IMR-90 (cell line): ENCODE data around the gene TMEM158.

ENCODE experiments used
- POLR2A ChIP-seq: IDR thresholded peaks from 2 replicates; pipeline ENCODE4 v1.6.1; 2012; ENCODE audit warnings: mild to moderate bottlenecking, low read depth, low read length
- RFX5 ChIP-seq: IDR thresholded peaks from 2 replicates; pipeline ENCODE4 v1.8.0; 2012; ENCODE audit warnings: low read depth, mild to moderate bottlenecking, low read length, moderate library complexity
- TF ChIP-seq, protein P1 (sequence below): conservative IDR thresholded peaks from 2 replicates; pipeline ENCODE4 v1.5.1; 2012; ENCODE audit warnings: mild to moderate bottlenecking, low read depth, low read length, improper control_type of control experiment
- TF ChIP-seq, protein P2 (sequence below): fragments of 150-350 bp; IDR thresholded peaks from 2 replicates; pipeline ENCODE4 v1.6.1; 2016; ENCODE audit warnings: low read depth, mild to moderate bottlenecking, low read length, moderate library complexity, borderline replicate concordance

DNA sequence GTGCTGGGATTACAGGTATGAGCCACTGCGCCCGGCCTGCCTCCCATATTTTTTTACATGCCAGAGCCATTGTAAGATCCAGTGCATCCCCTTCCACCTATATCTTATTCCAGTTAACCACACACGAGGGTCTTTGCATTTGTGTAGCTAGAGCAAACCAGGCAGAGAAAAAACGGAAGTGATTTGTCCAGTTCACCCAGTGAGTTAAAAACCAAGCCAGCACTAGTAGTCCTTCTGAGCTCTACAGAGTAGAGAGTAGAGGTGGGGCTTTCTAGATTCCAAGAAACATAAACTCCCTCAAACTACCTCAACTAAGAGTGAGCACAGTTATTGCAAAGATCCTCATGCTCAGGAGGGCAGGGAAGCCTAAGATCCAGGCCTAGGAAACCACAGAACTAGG, 34.7 kb downstream of the TMEM158 start:
- TF ChIP-seq, protein P1, sequence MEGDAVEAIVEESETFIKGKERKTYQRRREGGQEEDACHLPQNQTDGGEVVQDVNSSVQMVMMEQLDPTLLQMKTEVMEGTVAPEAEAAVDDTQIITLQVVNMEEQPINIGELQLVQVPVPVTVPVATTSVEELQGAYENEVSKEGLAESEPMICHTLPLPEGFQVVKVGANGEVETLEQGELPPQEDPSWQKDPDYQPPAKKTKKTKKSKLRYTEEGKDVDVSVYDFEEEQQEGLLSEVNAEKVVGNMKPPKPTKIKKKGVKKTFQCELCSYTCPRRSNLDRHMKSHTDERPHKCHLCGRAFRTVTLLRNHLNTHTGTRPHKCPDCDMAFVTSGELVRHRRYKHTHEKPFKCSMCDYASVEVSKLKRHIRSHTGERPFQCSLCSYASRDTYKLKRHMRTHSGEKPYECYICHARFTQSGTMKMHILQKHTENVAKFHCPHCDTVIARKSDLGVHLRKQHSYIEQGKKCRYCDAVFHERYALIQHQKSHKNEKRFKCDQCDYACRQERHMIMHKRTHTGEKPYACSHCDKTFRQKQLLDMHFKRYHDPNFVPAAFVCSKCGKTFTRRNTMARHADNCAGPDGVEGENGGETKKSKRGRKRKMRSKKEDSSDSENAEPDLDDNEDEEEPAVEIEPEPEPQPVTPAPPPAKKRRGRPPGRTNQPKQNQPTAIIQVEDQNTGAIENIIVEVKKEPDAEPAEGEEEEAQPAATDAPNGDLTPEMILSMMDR, result no peak
- TF ChIP-seq RFX5 (no peak), POLR2A (no peak)
- TF ChIP-seq, protein P2, sequence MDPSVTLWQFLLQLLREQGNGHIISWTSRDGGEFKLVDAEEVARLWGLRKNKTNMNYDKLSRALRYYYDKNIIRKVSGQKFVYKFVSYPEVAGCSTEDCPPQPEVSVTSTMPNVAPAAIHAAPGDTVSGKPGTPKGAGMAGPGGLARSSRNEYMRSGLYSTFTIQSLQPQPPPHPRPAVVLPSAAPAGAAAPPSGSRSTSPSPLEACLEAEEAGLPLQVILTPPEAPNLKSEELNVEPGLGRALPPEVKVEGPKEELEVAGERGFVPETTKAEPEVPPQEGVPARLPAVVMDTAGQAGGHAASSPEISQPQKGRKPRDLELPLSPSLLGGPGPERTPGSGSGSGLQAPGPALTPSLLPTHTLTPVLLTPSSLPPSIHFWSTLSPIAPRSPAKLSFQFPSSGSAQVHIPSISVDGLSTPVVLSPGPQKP, result no peak
